Activated CD4-positive, CD25-positive, alpha-beta regulatory T cell treated with anti-CD3 and anti-CD28 coated beads, Interleukin-2, amount 50 U/mL, for 16 hours (primary cell): ENCODE results near the gene LIPA.
"Not testable (repeated sequence)": the region's sequence is repeated elsewhere in the genome, so short reads cannot be mapped to it uniquely, and the experiment has no call there.

Experiments
- DNase-seq: peaks from one replicate; pipeline ENCODE4 v3.0.0-alpha.2; 2020; ENCODE audit warnings: low read depth, low spot score

The LIPA gene

GRCh38 chr10:89270153-89270483 lies 18.5 kb upstream of the LIPA start:
- no peak for DNase-seq

- DNase-seq, result no peak
These were observed 18.0 kb upstream of the LIPA start for GRCh38 chr10:89269433-89270152.

- DNase-seq, result no peak
These were observed 15.3 kb upstream of the LIPA start for GRCh38 chr10:89266721-89267453.

- no peak for DNase-seq
These were observed 12.0 kb upstream of the LIPA start for GRCh38 chr10:89263531-89263930.

GRCh38 chr10:89263091-89263490 lies 11.5 kb upstream of the LIPA start:
- DNase-seq, result no peak

GRCh38 chr10:89262086-89263051 lies 10.8 kb upstream of the LIPA start:
- DNase-seq, result no peak

GRCh38 chr10:89258881-89259280 lies 7.3 kb upstream of the LIPA start:
- DNase-seq, result no peak

- no peak for DNase-seq
These were observed 6.0 kb upstream of the LIPA start for GRCh38 chr10:89257581-89257980.

- no peak for DNase-seq
These were observed 5.4 kb upstream of the LIPA start for GRCh38 chr10:89256962-89257361.

GRCh38 chr10:89256340-89256739 lies 4.8 kb upstream of the LIPA start:
- DNase-seq, result no peak

GRCh38 chr10:89255793-89256192 lies 4.2 kb upstream of the LIPA start:
- no peak for DNase-seq

- DNase-seq, result not testable (repeated sequence)
These were observed 3.6 kb upstream of the LIPA start for GRCh38 chr10:89255091-89255579.

GRCh38 chr10:89252225-89252585 lies 630 bp upstream of the LIPA start:
- DNase-seq, result no peak

GRCh38 chr10:89250865-89251408 lies 638 bp downstream of the LIPA start:
- DNase-seq, result no peak

GRCh38 chr10:89248990-89249389 lies 2.6 kb downstream of the LIPA start:
- DNase-seq, result no peak

GRCh38 chr10:89247623-89248022 lies 4.0 kb downstream of the LIPA start:
- DNase-seq, result not testable (repeated sequence)

- DNase-seq, result no peak
These were observed 5.8 kb downstream of the LIPA start for GRCh38 chr10:89245802-89246201.

GRCh38 chr10:89242840-89243568 lies 8.6 kb downstream of the LIPA start:
- no peak for DNase-seq

- DNase-seq, result no peak
These were observed 9.3 kb downstream of the LIPA start for GRCh38 chr10:89242345-89242684.

- DNase-seq, result no peak
These were observed 9.9 kb downstream of the LIPA start for GRCh38 chr10:89241486-89242344.
